COR-L47 (cell line): ENCODE results near the gene CD163L1.

Experiments used
- DNase-seq: peaks from one replicate; lab custom pipeline; 2025; lab: John Stamatoyannopoulos, UW

CD163L1 gene

DNA sequence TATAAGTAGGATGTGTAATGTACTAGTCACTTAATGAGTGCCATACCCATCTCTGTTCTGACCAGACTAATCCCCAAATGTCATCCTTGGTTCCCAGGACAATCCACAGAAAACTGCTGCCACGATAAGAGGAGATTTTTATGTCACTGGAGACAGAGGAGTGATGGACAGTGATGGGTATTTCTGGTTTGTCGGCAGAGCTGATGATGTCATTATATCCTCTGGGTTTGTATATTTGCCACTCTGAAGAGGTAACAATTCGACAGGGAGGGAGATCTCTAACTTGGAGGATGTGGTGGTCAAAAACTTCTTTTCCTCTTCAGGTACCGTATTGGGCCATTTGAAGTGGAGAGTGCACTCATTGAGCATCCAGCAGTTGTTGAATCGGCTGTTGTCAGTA lies 119.8 kb downstream of the CD163L1 start:
- DNase-seq, result no peak

DNA sequence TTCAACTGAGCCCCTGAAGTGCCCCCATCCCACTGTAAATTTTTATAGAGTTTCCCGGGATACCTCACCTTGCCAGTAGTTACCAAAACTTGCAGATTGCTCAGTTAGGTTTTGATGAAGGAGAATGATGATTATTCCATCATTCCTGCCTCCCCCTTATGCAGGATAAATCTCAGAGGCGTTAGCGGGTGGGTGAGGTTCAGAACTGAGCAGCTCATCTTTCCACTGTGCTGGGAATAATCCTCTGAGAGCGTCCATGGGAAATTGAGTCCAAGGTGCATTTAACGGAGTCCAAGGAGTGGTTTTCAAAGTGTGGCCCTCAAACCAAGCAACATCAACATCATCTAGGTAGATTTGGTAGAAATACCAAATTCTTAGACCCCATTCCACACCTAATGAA lies 121.4 kb downstream of the CD163L1 start:
- no peak for DNase-seq

DNA sequence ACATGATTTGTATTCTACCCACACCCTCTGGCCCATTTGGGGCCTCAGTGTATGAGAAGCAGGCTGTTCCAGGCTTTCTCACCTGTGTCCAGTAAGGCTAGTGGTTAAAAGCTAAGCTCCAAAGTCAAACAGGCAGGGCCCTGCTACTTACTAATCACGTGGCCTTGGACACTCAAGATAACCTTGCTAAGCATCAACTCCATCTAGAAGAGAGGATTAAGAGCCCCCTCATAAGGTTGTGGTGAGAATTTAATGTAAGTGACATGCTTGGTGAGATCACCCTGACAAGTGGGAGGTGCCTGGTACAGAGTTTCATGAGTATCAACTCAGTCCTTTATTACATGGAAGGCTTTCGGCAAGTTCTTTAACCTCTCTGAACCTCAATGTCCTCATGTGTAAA lies 122.3 kb downstream of the CD163L1 start:
- no peak for DNase-seq

DNA sequence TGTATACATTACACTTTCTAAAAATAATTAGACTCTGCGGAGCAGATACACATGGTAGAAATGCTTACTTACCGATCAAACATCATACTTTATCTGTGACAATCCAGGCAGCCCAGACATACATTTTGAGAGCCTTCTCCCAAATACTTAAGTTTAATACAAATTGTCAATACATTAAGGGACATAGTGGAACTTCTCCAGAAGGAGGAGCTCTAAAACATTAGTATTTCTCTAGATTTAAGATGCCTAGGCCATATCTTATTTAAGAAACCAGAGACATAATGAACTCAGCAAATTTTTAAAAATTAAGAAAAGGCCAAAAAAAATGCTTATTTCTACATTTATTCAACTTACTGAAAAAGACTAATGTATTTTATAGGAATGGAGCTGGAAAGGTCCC lies 124.0 kb downstream of the CD163L1 start:
- DNase-seq, result no peak

DNA sequence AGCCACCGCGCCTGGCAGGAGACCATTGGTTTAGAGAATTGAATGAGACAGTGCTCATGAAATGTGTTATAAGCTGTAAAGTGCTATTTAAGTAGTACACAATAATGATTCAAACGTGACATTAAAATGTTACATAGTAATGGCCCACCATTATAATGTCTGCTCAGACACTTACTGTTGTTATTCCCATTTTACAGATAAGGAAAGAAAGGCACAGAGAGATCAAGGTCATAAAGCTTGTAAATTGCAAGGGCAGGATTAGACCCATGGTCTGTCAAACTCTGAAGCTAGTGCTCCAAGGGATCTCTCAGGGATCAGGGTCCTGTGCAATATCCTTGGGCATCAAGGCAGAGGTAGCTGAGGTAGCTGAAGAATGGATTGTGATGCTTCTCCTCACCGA lies 133.9 kb downstream of the CD163L1 start:
- DNase-seq, result no peak
